HG02610 (cell line): ENCODE measurements around the gene PLSCR2.
"Not testable (repeated sequence)": the region's sequence is repeated elsewhere in the genome, so short reads cannot be mapped to it uniquely, and the experiment has no call there.

Source experiments
- ATAC-seq: cut with Tn5 transposase; IDR thresholded peaks from one replicate; pipeline ENCODE4 v1.9.1; 2021; ENCODE audit warnings: mild to moderate bottlenecking, moderate library complexity; ENCODE audit not compliant: unreplicated experiment

The PLSCR2 gene

GRCh38 chr3:146491303-146491702 lies 21.9 kb upstream of the PLSCR2 start:
- no peak for ATAC-seq

GRCh38 chr3:146485297-146485696 lies 15.9 kb upstream of the PLSCR2 start:
- ATAC-seq, result no peak

- ATAC-seq, result no peak
These were observed 6.9 kb upstream of the PLSCR2 start for GRCh38 chr3:146476094-146476740.

GRCh38 chr3:146474976-146475375 lies 5.6 kb upstream of the PLSCR2 start:
- not testable (repeated sequence) for ATAC-seq

- ATAC-seq, result no peak
These were observed 4.4 kb upstream of the PLSCR2 start for GRCh38 chr3:146473726-146474125.

GRCh38 chr3:146472611-146473010 lies 3.2 kb upstream of the PLSCR2 start:
- ATAC-seq, result no peak

GRCh38 chr3:146471012-146471411 lies 1.7 kb upstream of the PLSCR2 start:
- ATAC-seq, result no peak

- no peak for ATAC-seq
These were observed 1.1 kb upstream of the PLSCR2 start for GRCh38 chr3:146470425-146470990.

GRCh38 chr3:146468671-146469149 lies 651 bp downstream of the PLSCR2 start:
- no peak for ATAC-seq

- no peak for ATAC-seq
These were observed 1.1 kb downstream of the PLSCR2 start for GRCh38 chr3:146468234-146468633.

GRCh38 chr3:146466604-146467003 lies 2.8 kb downstream of the PLSCR2 start:
- ATAC-seq, result no peak

GRCh38 chr3:146465693-146466465 lies 3.5 kb downstream of the PLSCR2 start:
- no peak for ATAC-seq

- no peak for ATAC-seq
These were observed 4.6 kb downstream of the PLSCR2 start for GRCh38 chr3:146464783-146465182.

GRCh38 chr3:146464005-146464595 lies 5.3 kb downstream of the PLSCR2 start:
- no peak for ATAC-seq

GRCh38 chr3:146454796-146455195 lies 14.6 kb downstream of the PLSCR2 start:
- ATAC-seq, result no peak

GRCh38 chr3:146449613-146450012 lies 19.7 kb downstream of the PLSCR2 start:
- ATAC-seq, result no peak

GRCh38 chr3:146449076-146449475 lies 20.3 kb downstream of the PLSCR2 start:
- ATAC-seq, result no peak

- ATAC-seq, result no peak
These were observed 23.3 kb downstream of the PLSCR2 start for GRCh38 chr3:146446026-146446425.

GRCh38 chr3:146440310-146440709 lies 29.1 kb downstream of the PLSCR2 start:
- not testable (repeated sequence) for ATAC-seq

GRCh38 chr3:146432066-146432465 lies 37.3 kb downstream of the PLSCR2 start:
- no peak for ATAC-seq

GRCh38 chr3:146431240-146431639 lies 38.1 kb downstream of the PLSCR2 start:
- no peak for ATAC-seq

- no peak for ATAC-seq
These were observed 44.0 kb downstream of the PLSCR2 start for GRCh38 chr3:146425341-146425740.
